H1 (cell line): ENCODE results near the gene TAPBPL. TPM values are rescaled to one million over a fixed set of nuclear protein-coding genes. Genes with fewer than 3 reads are reported as not detected.

Source experiments
- CTCF ChIA-PET: fragments of 300-600 bp; sonication (Branson Sonifier 250); formaldehyde crosslinking; loops from one replicate; lab custom pipeline; 2021; ENCODE audit not compliant: partially characterized antibody; lab: Charles Lee
- POLR2A ChIA-PET: fragments of 300-600 bp; sonication (Branson Sonifier 250); formaldehyde crosslinking; loops from one replicate; lab custom pipeline; 2021; ENCODE audit warnings: inconsistent platforms; ENCODE audit not compliant: partially characterized antibody; lab: Charles Lee
- DNase-seq, 2 experiments: peaks; one replicate each; pipeline versions ENCODE4 v3.0.0 to v3.0.0-alpha.2; 2010 to 2022; ENCODE audit warnings: low spot score in 2 of 2, low read depth in 1 of 2, mixed read lengths in 1 of 2
- FAIRE-seq: peaks from 2 replicates; lab custom pipeline; 2011; peaks lifted over from hg19 to GRCh38; lab: Jason Lieb, UNC
- H2AFZ ChIP-seq: 2 replicates; pipeline ENCODE4 v1.8.1; 2012; ENCODE audit warnings: low read length, inconsistent platforms
- H2AK5ac ChIP-seq: 2 replicates; pipeline ENCODE4 v1.6.1; 2013; ENCODE audit warnings: low read depth, low read length
- H2BK120ac ChIP-seq: replicated peaks from 2 replicates; pipeline ENCODE3; 2013; ENCODE audit warnings: low read depth, low read length, inconsistent platforms
- H2BK12ac ChIP-seq: 2 replicates; pipeline ENCODE4 v1.6.1; 2013; ENCODE audit warnings: low read depth, low read length
- H2BK15ac ChIP-seq: 2 replicates; pipeline ENCODE4 v1.6.1; 2013; ENCODE audit warnings: low read length
- H2BK20ac ChIP-seq: 2 replicates; pipeline ENCODE4 v1.6.1; 2013; ENCODE audit warnings: low read length
- H2BK5ac ChIP-seq: 2 replicates; pipeline ENCODE4 v1.6.1; 2013; ENCODE audit warnings: low read depth, low read length
- H3K14ac ChIP-seq: 2 replicates; pipeline ENCODE4 v1.6.1; 2013; ENCODE audit warnings: inconsistent platforms; ENCODE audit not compliant: insufficient read length
- H3K18ac ChIP-seq: 2 replicates; pipeline ENCODE4 v1.6.1; 2013; ENCODE audit warnings: low read length; ENCODE audit errors: extremely low read depth
- H3K23ac ChIP-seq: 2 replicates; pipeline ENCODE4 v1.6.1; 2013; ENCODE audit warnings: inconsistent platforms; ENCODE audit not compliant: insufficient read length
- H3K23me2 ChIP-seq: 2 replicates; pipeline ENCODE4 v1.6.1; 2013; ENCODE audit warnings: low read depth, low read length
- H3K27ac ChIP-seq: 2 replicates; pipeline ENCODE4 v1.6.1; 2011; ENCODE audit warnings: low read depth, low read length, inconsistent platforms
- H3K27me3 ChIP-seq, 4 experiments: replicated peaks in 1 of 4; 1 replicate in 1 of 4; 2 replicates in 3 of 4; pipeline versions ENCODE4 v1.6.1 to v1.8.1; 2011 to 2013; ENCODE audit warnings: low read length in 3 of 4, mild to moderate bottlenecking in 3 of 4, inconsistent platforms in 2 of 4, mixed read lengths in 2 of 4, moderate library complexity in 1 of 4; ENCODE audit not compliant: control insufficient read depth in 3 of 4, insufficient read depth in 3 of 4; ENCODE audit errors: extremely low read depth in 1 of 4
- H3K36me3 ChIP-seq, 4 experiments: 2 replicates each; pipeline versions ENCODE4 v1.6.1 to v1.8.1; 2011 to 2013; ENCODE audit warnings: mild to moderate bottlenecking in 4 of 4, low read length in 3 of 4, moderate library complexity in 2 of 4, control low read depth in 1 of 4, inconsistent platforms in 1 of 4; ENCODE audit not compliant: insufficient read depth in 4 of 4, control insufficient read depth in 2 of 4
- H3K4ac ChIP-seq: replicated peaks from 2 replicates; pipeline ENCODE3; 2013; ENCODE audit warnings: low read length, low read depth, mixed read lengths, inconsistent platforms; ENCODE audit not compliant: insufficient read length
- H3K4me1 ChIP-seq, 4 experiments: replicated peaks in 1 of 4; 1 replicate in 1 of 4; 2 replicates in 3 of 4; pipeline versions ENCODE4 v1.6.1 to v1.8.1; 2011 to 2013; ENCODE audit warnings: low read length in 3 of 4, inconsistent platforms in 2 of 4, mixed read lengths in 1 of 4; ENCODE audit not compliant: insufficient read depth in 4 of 4, control insufficient read depth in 3 of 4
- H3K4me2 ChIP-seq, 2 experiments: 2 replicates each; pipeline versions ENCODE4 v1.6.1 to v1.8.1; 2011 to 2013; ENCODE audit warnings: low read depth in 2 of 2, low read length in 2 of 2, control low read depth in 1 of 2, inconsistent platforms in 1 of 2, mild to moderate bottlenecking in 1 of 2; ENCODE audit not compliant: insufficient read depth in 1 of 2
- H3K4me3 ChIP-seq, 4 experiments: fragments of 200-600, 300-600 bp in 1 of 4; sonication (generic), shearing (Covaris generic), sonication (Bioruptor Twin) in 1 of 4; 2 replicates each; pipeline versions ENCODE4 v1.5.1 to v1.8.1; 2011 to 2016; ENCODE audit warnings: low read length in 4 of 4, low read depth in 3 of 4, control low read depth in 2 of 4, inconsistent platforms in 2 of 4, mild to moderate bottlenecking in 2 of 4, mixed read lengths in 1 of 4, moderate library complexity in 1 of 4; ENCODE audit not compliant: insufficient read depth in 2 of 4; ENCODE audit errors: extremely low read depth in 1 of 4
- H3K56ac ChIP-seq: replicated peaks from 2 replicates; pipeline ENCODE3; 2013; ENCODE audit warnings: low read depth, mild to moderate bottlenecking, mixed read lengths, low read length, inconsistent platforms; ENCODE audit not compliant: insufficient read length
- H3K79me1 ChIP-seq: 2 replicates; pipeline ENCODE4 v1.6.1; 2013; ENCODE audit warnings: low read depth, low read length, control low read depth
- H3K79me2 ChIP-seq, 2 experiments: 2 replicates each; pipeline versions ENCODE4 v1.6.1 to v1.8.1; 2012 to 2013; ENCODE audit warnings: low read length in 2 of 2, mild to moderate bottlenecking in 2 of 2, inconsistent platforms in 1 of 2; ENCODE audit not compliant: insufficient read depth in 2 of 2, control insufficient read depth in 1 of 2
- H3K9ac ChIP-seq, 4 experiments: replicated peaks in 1 of 4; 1 replicate in 1 of 4; 2 replicates in 3 of 4; pipeline versions ENCODE4 v1.6.1 to v1.8.1; 2011 to 2013; ENCODE audit warnings: low read depth in 3 of 4, low read length in 3 of 4, control low read depth in 2 of 4, mild to moderate bottlenecking in 2 of 4, moderate library complexity in 2 of 4, inconsistent platforms in 1 of 4; ENCODE audit errors: extremely low read depth in 1 of 4
- H3K9me3 ChIP-seq, 2 experiments: 2 replicates each; pipeline versions ENCODE4 v1.6.1 to v1.8.1; 2012 to 2013; ENCODE audit warnings: mild to moderate bottlenecking in 2 of 2, moderate library complexity in 2 of 2, control low read depth in 1 of 2, inconsistent platforms in 1 of 2, low read depth in 1 of 2, low read length in 1 of 2, mixed read lengths in 1 of 2; ENCODE audit not compliant: insufficient read depth in 2 of 2
- H4K20me1 ChIP-seq, 2 experiments: replicated peaks in 1 of 2; 2 replicates each; pipeline versions ENCODE3 to v1.8.1; 2011 to 2013; ENCODE audit warnings: inconsistent platforms in 2 of 2, low read length in 2 of 2, mild to moderate bottlenecking in 1 of 2; ENCODE audit not compliant: insufficient read depth in 2 of 2, control insufficient read depth in 1 of 2
- H4K5ac ChIP-seq: 2 replicates; pipeline ENCODE4 v1.6.1; 2013; ENCODE audit warnings: low read length, low read depth, mixed read lengths, inconsistent platforms; ENCODE audit not compliant: insufficient read length
- H4K8ac ChIP-seq: 2 replicates; pipeline ENCODE4 v1.8.0; 2013; ENCODE audit warnings: mild to moderate bottlenecking, moderate library complexity, low read length, inconsistent platforms; ENCODE audit not compliant: insufficient read depth; ENCODE audit errors: extremely low read depth
- H4K91ac ChIP-seq: replicated peaks from 2 replicates; pipeline ENCODE3; 2013; ENCODE audit warnings: low read length, mixed read lengths, inconsistent platforms; ENCODE audit not compliant: insufficient read length
- ATF3 ChIP-seq: IDR thresholded peaks from 2 replicates; pipeline ENCODE4 v1.6.1; 2011; ENCODE audit warnings: low read depth, mild to moderate bottlenecking, low read length; ENCODE audit not compliant: insufficient read depth
- BACH1 ChIP-seq: IDR thresholded peaks from 2 replicates; pipeline ENCODE4 v1.6.1; 2012; ENCODE audit warnings: low read length, improper control_type of control experiment
- BRCA1 ChIP-seq: IDR thresholded peaks from 2 replicates; pipeline ENCODE4 v1.6.1; 2012; ENCODE audit warnings: low read depth, low read length, improper control_type of control experiment
- CTBP2 ChIP-seq: IDR thresholded peaks from 2 replicates; pipeline ENCODE4 v1.7.0; 2011; ENCODE audit warnings: borderline replicate concordance, mild to moderate bottlenecking, moderate library complexity, mixed read lengths, low read length; ENCODE audit not compliant: insufficient read depth, insufficient read length
- E2F6 ChIP-seq: IDR thresholded peaks from 2 replicates; pipeline ENCODE4 v1.6.1; 2012; ENCODE audit warnings: inconsistent platforms
- HDAC2 ChIP-seq, 2 experiments: fragments of 300-600 bp in 1 of 2; sonication (generic) in 1 of 2; IDR thresholded peaks; 2 replicates each; pipeline ENCODE4 v1.6.1; 2011 to 2012; ENCODE audit warnings: low read depth in 2 of 2, low read length in 2 of 2, mild to moderate bottlenecking in 2 of 2, moderate library complexity in 2 of 2, borderline replicate concordance in 1 of 2, inconsistent platforms in 1 of 2
- HDAC6 ChIP-seq: IDR thresholded peaks from one replicate; pipeline ENCODE4 v1.7.1; 2012; ENCODE audit warnings: low read depth, mild to moderate bottlenecking, inconsistent platforms, low read length, moderate library complexity
- JUND ChIP-seq: IDR thresholded peaks from 2 replicates; pipeline ENCODE4 v1.6.1; 2011; ENCODE audit warnings: mild to moderate bottlenecking, improper control_type of control experiment, low read length
- NRF1 ChIP-seq: IDR thresholded peaks from 2 replicates; pipeline ENCODE4 v1.6.1; 2011; ENCODE audit warnings: mild to moderate bottlenecking, low read depth, low read length, improper control_type of control experiment
- POLR2A ChIP-seq, 2 experiments: IDR thresholded peaks; 1 replicate in 1 of 2; 2 replicates in 1 of 2; pipeline ENCODE4 v1.6.1; 2011; ENCODE audit warnings: low read depth in 2 of 2, low read length in 2 of 2, mild to moderate bottlenecking in 2 of 2; ENCODE audit errors: control extremely low read depth in 1 of 2
- RAD21 ChIP-seq, 2 experiments: IDR thresholded peaks in 1 of 2; conservative IDR thresholded peaks in 1 of 2; 2 replicates each; pipeline ENCODE4 v1.6.1; 2011; ENCODE audit warnings: low read depth in 2 of 2, low read length in 2 of 2, improper control_type of control experiment in 1 of 2, inconsistent platforms in 1 of 2, mild to moderate bottlenecking in 1 of 2, moderate library complexity in 1 of 2
- TBP ChIP-seq: IDR thresholded peaks from 2 replicates; pipeline ENCODE4 v1.6.1; 2011; ENCODE audit warnings: low read depth, low read length, improper control_type of control experiment
- YY1 ChIP-seq: IDR thresholded peaks from 2 replicates; pipeline ENCODE4 v1.6.1; 2011; ENCODE audit warnings: low read depth, mild to moderate bottlenecking, low read length
- ZNF274 ChIP-seq: IDR thresholded peaks from 2 replicates; pipeline ENCODE4 v1.7.0; 2012; ENCODE audit warnings: low read length, borderline replicate concordance; ENCODE audit errors: extremely low read depth
- WGBS, 2 experiments: shearing (Covaris generic) in 1 of 2; methylation state at CpG; one replicate each; pipeline versions ENCODE4 v1.1.6 to v1.1.7; 2013 to 2015; ENCODE audit warnings: low lambda C conversion rate in 2 of 2, mixed read lengths in 2 of 2, inconsistent platforms in 1 of 2, low coverage in 1 of 2, missing lambda C conversion rate in 1 of 2; ENCODE audit not compliant: insufficient replicate concordance in 2 of 2, insufficient coverage in 1 of 2, insufficient read length in 1 of 2; ENCODE audit errors: extremely low coverage in 1 of 2, missing lambda C conversion rate in 1 of 2; 5-methylcytosine and 5-hydroxymethylcytosine counted together
- polyA plus RNA-seq, 7 experiments: library from polyadenylated mRNA; depleted of rRNA in 3 of 7; stranded (reverse) in 5 of 7; unstranded in 2 of 7; fragments of >200 nt in 5 of 7; fragments of 200-250 nt in 2 of 7; gene quantifications; 1 replicate in 5 of 7; 2 replicates in 1 of 7; 4 replicates in 1 of 7; pipeline versions ENCODE4 v1.2.1 to v1.2.3, GENCODE V29; 2011 to 2013; ENCODE audit warnings: missing spikeins in 2 of 7, mixed read lengths in 2 of 7
- total RNA-seq: library from RNA; stranded (reverse); fragmentation: NEBNext Ultra II Directional; extraction: Animal tissue kit (Norgen Biotek cat#: 25700); gene quantifications from 2 replicates; pipeline ENCODE4 v1.2.1, GENCODE V29; 2021

Gene TAPBPL
- total and polyA plus RNA-seq, 2 of the 8 experiments (the other 6 are each of a cell fraction or from before 2014, with no cell fraction given) = 0.61 to 1.5 TPM

GRCh38 chr12:6476489-6476888 lies 24.6 kb downstream of the TAPBPL start:
- no peak for FAIRE-seq
- H4K20me1 ChIP-seq = no peaks in the 10 kb centered on the region
- H3K4me3 ChIP-seq = no peak overlapping the region
- H3K4ac ChIP-seq = no peak overlapping the region
- H3K4me2 ChIP-seq = no peak overlapping the region
- no peak overlapping the region for H2BK12ac ChIP-seq
- H3K9me3 ChIP-seq = peaks cover 0 to 10% of the 10 kb centered on the region in 2 experiments; a peak in 2 of 4 replicates
- H3K4me1 ChIP-seq = no peaks in the 10 kb centered on the region
- H3K14ac ChIP-seq = no peak overlapping the region
- no peaks in the 10 kb centered on the region for H3K79me1 ChIP-seq
- H4K91ac ChIP-seq = no peak overlapping the region
- H2BK5ac ChIP-seq = no peak overlapping the region
- no peak overlapping the region for H2AK5ac ChIP-seq
- no peak for DNase-seq
- H3K27ac ChIP-seq = no peak overlapping the region
- ChIA-PET CTCF (no interaction called here), POLR2A (no interaction called here)
- H3K23ac ChIP-seq = no peak overlapping the region
- H3K79me2 ChIP-seq = no peaks in the 10 kb centered on the region
- H4K5ac ChIP-seq = no peak overlapping the region
- 77% methylated on average over 3 of the region's 3 CpGs; no CpG with 5 or more reads in 1 of the 2 experiments for WGBS, 2 experiments
- no peak overlapping the region for H4K8ac ChIP-seq
- H3K18ac ChIP-seq = no peak overlapping the region
- no peaks in the 10 kb centered on the region for H3K23me2 ChIP-seq
- no peak overlapping the region for H2BK120ac ChIP-seq
- no peak overlapping the region for H2AFZ ChIP-seq
- no peak overlapping the region for H3K9ac ChIP-seq
- H2BK20ac ChIP-seq = no peak overlapping the region
- no peak overlapping the region for H3K56ac ChIP-seq
- no peak overlapping the region for H2BK15ac ChIP-seq
- no peaks in the 10 kb centered on the region for H3K36me3 ChIP-seq
- H3K27me3 ChIP-seq = no peaks in the 10 kb centered on the region
- TF ChIP-seq POLR2A (IDR thresholded peaks at IDR 0.05; ENCODE audit: control extremely low read depth in 1 of 2, low read depth in 2 of 2, low read length in 2 of 2) (no peak), ZNF274 (no peak), E2F6 (no peak), RAD21 (IDR thresholded peaks at IDR 0.05 in 1 of 2, conservative IDR thresholded peaks at IDR 0.05 in 1 of 2; ENCODE audit: low read depth in 2 of 2, low read length in 2 of 2) (no peak), YY1 (no peak), BRCA1 (no peak), JUND (no peak), HDAC6 (no peak), TBP (no peak), ATF3 (no peak), NRF1 (no peak), BACH1 (no peak), CTBP2 (no peak), HDAC2 (IDR thresholded peaks at IDR 0.05; ENCODE audit: borderline replicate concordance in 1 of 2, low read depth in 2 of 2, low read length in 2 of 2) (no peak)
